Liver (tissue), 9 donors: ENCODE measurements around the gene MST1R. TPM values are rescaled to one million over a fixed set of nuclear protein-coding genes. Genes with fewer than 3 reads are reported as not detected.

Source experiments
- DNase-seq: peaks from one replicate; pipeline ENCODE4 v3.0.0-alpha.2; 2017; ENCODE audit warnings: low spot score
- H3K27ac ChIP-seq, 2 donors: one replicate each; pipeline ENCODE4 v1.7.0; 2013; ENCODE audit warnings: inconsistent platforms in 2 of 2, low read length in 2 of 2, control low read depth in 1 of 2, low read depth in 1 of 2, mild to moderate bottlenecking in 1 of 2
- H3K27me3 ChIP-seq, 4 donors: one replicate each; pipeline versions ENCODE4 v1.6.1 to v1.7.0; 2013; ENCODE audit warnings: low read length in 3 of 4, inconsistent platforms in 1 of 4, mild to moderate bottlenecking in 1 of 4, moderate library complexity in 1 of 4; ENCODE audit not compliant: control insufficient read depth in 4 of 4, insufficient read depth in 4 of 4
- H3K36me3 ChIP-seq, 4 donors: one replicate each; pipeline versions ENCODE4 v1.6.1 to v1.7.0; 2013; ENCODE audit warnings: low read length in 3 of 4, mild to moderate bottlenecking in 3 of 4, low read depth in 1 of 4, moderate library complexity in 1 of 4; ENCODE audit not compliant: control insufficient read depth in 4 of 4, insufficient read depth in 3 of 4
- H3K4me1 ChIP-seq, 4 donors: one replicate each; pipeline versions ENCODE4 v1.6.1 to v1.7.0; 2013; ENCODE audit warnings: low read length in 3 of 4, mild to moderate bottlenecking in 3 of 4, moderate library complexity in 1 of 4; ENCODE audit not compliant: control insufficient read depth in 4 of 4, insufficient read depth in 4 of 4
- H3K4me3 ChIP-seq, 3 donors: one replicate each; pipeline versions ENCODE4 v1.6.1 to v1.7.0; 2013; ENCODE audit warnings: low read length in 3 of 3, control low read depth in 1 of 3, low read depth in 1 of 3, mild to moderate bottlenecking in 1 of 3
- H3K9ac ChIP-seq, 2 donors: one replicate each; pipeline ENCODE4 v1.7.0; 2013; ENCODE audit warnings: low read length in 2 of 2, mild to moderate bottlenecking in 2 of 2, moderate library complexity in 2 of 2, control low read depth in 1 of 2, low read depth in 1 of 2
- H3K9me3 ChIP-seq, 4 donors: one replicate each; pipeline versions ENCODE4 v1.6.1 to v1.7.0; 2013; ENCODE audit warnings: low read length in 3 of 4; ENCODE audit not compliant: control insufficient read depth in 4 of 4
- ATF3 ChIP-seq: IDR thresholded peaks from 2 replicates; pipeline ENCODE4 v1.6.1; 2016; ENCODE audit warnings: antibody characterized with exemption
- CTCF ChIP-seq: fragments of 150-350 bp; IDR thresholded peaks from 2 replicates; pipeline ENCODE4 v1.5.1; 2017; ENCODE audit warnings: improper control_type of control experiment, low read depth, low read length; ENCODE audit not compliant: missing input control
- EGR1 ChIP-seq, 2 donors: IDR thresholded peaks; 2 replicates each; pipeline ENCODE4 v1.6.1; 2016 to 2018; ENCODE audit warnings: antibody characterized with exemption in 2 of 2, low read depth in 2 of 2
- FOXA1 ChIP-seq: IDR thresholded peaks from 2 replicates; pipeline ENCODE4 v1.6.1; 2016; ENCODE audit warnings: antibody characterized with exemption
- FOXA2 ChIP-seq: IDR thresholded peaks from 2 replicates; pipeline ENCODE4 v1.6.1; 2016; ENCODE audit warnings: antibody characterized with exemption
- GABPA ChIP-seq, 2 donors: IDR thresholded peaks in 1 of 2; conservative IDR thresholded peaks in 1 of 2; 2 replicates each; pipeline ENCODE4 v1.6.1; 2016; ENCODE audit warnings: antibody characterized with exemption in 2 of 2, mild to moderate bottlenecking in 1 of 2, moderate library complexity in 1 of 2
- HNF4G ChIP-seq: IDR thresholded peaks from 2 replicates; pipeline ENCODE4 v1.6.1; 2016; ENCODE audit warnings: antibody characterized with exemption
- JUND ChIP-seq, 2 donors: IDR thresholded peaks; 2 replicates each; pipeline ENCODE4 v1.6.1; 2016; ENCODE audit warnings: antibody characterized with exemption in 2 of 2
- MAX ChIP-seq: IDR thresholded peaks from 2 replicates; pipeline ENCODE4 v1.6.1; 2016; ENCODE audit warnings: antibody characterized with exemption
- RAD21 ChIP-seq, 2 donors: IDR thresholded peaks; 2 replicates each; pipeline ENCODE4 v1.6.1; 2016; ENCODE audit warnings: antibody characterized with exemption in 2 of 2, mild to moderate bottlenecking in 2 of 2
- REST ChIP-seq: IDR thresholded peaks from 2 replicates; pipeline ENCODE4 v1.6.1; 2016; ENCODE audit warnings: antibody characterized with exemption, mild to moderate bottlenecking
- RXRA ChIP-seq, 2 donors: IDR thresholded peaks; 2 replicates each; pipeline ENCODE4 v1.6.1; 2017 to 2018; ENCODE audit warnings: antibody characterized with exemption in 2 of 2, mild to moderate bottlenecking in 1 of 2
- SP1 ChIP-seq: IDR thresholded peaks from 2 replicates; pipeline ENCODE4 v1.6.1; 2018; ENCODE audit warnings: antibody characterized with exemption, mild to moderate bottlenecking
- YY1 ChIP-seq: IDR thresholded peaks from 2 replicates; pipeline ENCODE4 v1.6.1; 2016; ENCODE audit warnings: antibody characterized with exemption, mild to moderate bottlenecking
- ZBTB33 ChIP-seq: IDR thresholded peaks from 2 replicates; pipeline ENCODE4 v1.6.1; 2016; ENCODE audit warnings: antibody characterized with exemption
- WGBS: extraction: QIAGEN DNeasy Blood & Tissue Kit; methylation state at CpG from one replicate; pipeline ENCODE4 v1.1.7; 2013; 5-methylcytosine and 5-hydroxymethylcytosine counted together
- polyA plus RNA-seq, 2 donors: library from polyadenylated mRNA; stranded (reverse) in 1 of 2; unstranded in 1 of 2; fragments of 200-250 nt in 1 of 2; fragments of >200 nt in 1 of 2; fragmentation: Nextera tagmentation in 1 of 2; extraction: Ambion mirVana in 1 of 2; gene quantifications; one replicate each; pipeline versions ENCODE4 v1.2.1 to v1.2.3, GENCODE V29; 2013 to 2015
- total RNA-seq, 2 donors: library from RNA; depleted of rRNA; stranded (reverse); fragments of >200 nt; gene quantifications; one replicate each; pipeline ENCODE4 v1.2.3, GENCODE V29; 2014
- donor health status: healthy.
- donor health status: healthy.
- donor health status: healthy.
- donor health status: healthy.
- donor health status: healthy.

MST1R gene
- total and polyA plus RNA-seq, 4 donors = 0.10 to 0.56 (median 0.33) TPM

DNA sequence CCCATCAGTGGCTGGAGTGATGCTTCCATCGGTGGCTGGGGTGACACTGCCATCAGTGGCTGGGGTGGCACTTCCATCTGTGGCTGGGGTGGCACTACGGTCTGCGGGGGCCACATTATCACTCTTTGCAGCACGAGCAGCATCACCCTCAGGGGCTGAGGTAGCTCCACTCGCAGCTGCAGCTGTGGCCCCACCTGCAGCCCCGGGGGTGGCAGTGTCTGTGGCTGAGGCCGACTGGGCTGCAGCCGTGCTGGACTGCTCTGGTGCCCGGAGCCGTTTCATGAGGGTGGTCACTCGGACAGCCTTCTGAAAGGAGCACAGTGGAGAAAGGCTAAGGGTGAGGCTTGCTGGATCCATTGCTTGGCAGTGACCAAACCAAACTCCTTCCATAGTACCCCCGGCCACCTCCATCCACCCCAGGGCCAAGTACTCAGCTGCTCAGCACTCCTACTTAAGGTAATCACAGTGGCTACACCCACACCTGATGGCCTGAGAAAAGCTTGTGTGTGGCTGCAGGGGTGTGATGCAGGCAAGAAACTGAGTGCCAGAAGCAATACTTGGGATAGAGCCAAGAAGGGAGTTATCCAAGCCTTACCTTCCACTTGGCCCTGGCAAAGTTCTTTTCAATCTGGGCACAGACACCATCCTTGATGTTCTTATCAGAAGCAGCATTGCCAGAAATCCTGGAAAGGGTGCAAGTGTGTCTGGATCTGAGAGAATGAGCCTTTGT lies 43.9 kb downstream of the MST1R start:
- H3K27me3 ChIP-seq = peaks cover 0 to 2% (median 0%) of the 10 kb centered on the region in 4 donors

More for the DNA sequence above, 43.9 kb downstream of the MST1R start:
- Histone ChIP-seq H3K9ac (no peak overlapping the region), H3K4me1 (peaks cover 5 to 16% (median 10%) of the 10 kb centered on the region in 4 donors), H3K4me3 (no peak overlapping the region), H3K36me3 (no peaks in the 10 kb centered on the region), H3K9me3 (no peaks in the 10 kb centered on the region), H3K27ac (no peak overlapping the region)
- TF ChIP-seq RAD21 (IDR thresholded peaks at IDR 0.05) (no peak), FOXA2 (no peak), CTCF (no peak), YY1 (no peak), RXRA (IDR thresholded peaks at IDR 0.05) (no peak), ZBTB33 (no peak), EGR1 (IDR thresholded peaks at IDR 0.05; ENCODE audit: low read depth in 2 of 2) (no peak), HNF4G (no peak), GABPA (IDR thresholded peaks at IDR 0.05 in 1 of 2, conservative IDR thresholded peaks at IDR 0.05 in 1 of 2) (no peak), MAX (no peak), SP1 (no peak), JUND (IDR thresholded peaks at IDR 0.05) (no peak), FOXA1 (no peak), REST (no peak), ATF3 (no peak)
- WGBS = 84% methylated on average over 12 of the region's 12 CpGs
- DNase-seq = no peak
